Kidney epithelial cell (primary cell): ENCODE data around the gene MT1HL1. TPM values are rescaled to one million over a fixed set of nuclear protein-coding genes. Genes with fewer than 3 reads are reported as not detected.

Experiments
- DNase-seq: peaks from one replicate; pipeline ENCODE4 v3.0.0-alpha.2; 2010; ENCODE audit warnings: low read depth
- H3K27me3 ChIP-seq: 2 replicates; pipeline ENCODE4 v1.6.0; 2011; ENCODE audit warnings: low read length; ENCODE audit not compliant: control insufficient read depth, insufficient read depth
- H3K36me3 ChIP-seq: 2 replicates; pipeline ENCODE4 v1.5.1; 2011; ENCODE audit warnings: low read length; ENCODE audit not compliant: control insufficient read depth, insufficient read depth
- H3K4me3 ChIP-seq: 2 replicates; pipeline ENCODE4 v1.5.1; 2011; ENCODE audit warnings: low read depth, mild to moderate bottlenecking, control low read depth, low read length
- total RNA-seq: library from RNA; depleted of rRNA; stranded (reverse); fragments of >200 nt; gene quantifications from 2 replicates; pipeline ENCODE4 v1.2.3, GENCODE V29; 2015
- TF ChIP-seq, protein P1 (sequence below): IDR thresholded peaks from 2 replicates; pipeline ENCODE4 v1.5.1; 2011; ENCODE audit warnings: mild to moderate bottlenecking, moderate library complexity, low read length, control low read depth, inconsistent platforms; ENCODE audit not compliant: insufficient read depth, poor library complexity, severe bottlenecking

Gene MT1HL1
- total RNA-seq, 1 donor from 2014 or later: not detected

DNA sequence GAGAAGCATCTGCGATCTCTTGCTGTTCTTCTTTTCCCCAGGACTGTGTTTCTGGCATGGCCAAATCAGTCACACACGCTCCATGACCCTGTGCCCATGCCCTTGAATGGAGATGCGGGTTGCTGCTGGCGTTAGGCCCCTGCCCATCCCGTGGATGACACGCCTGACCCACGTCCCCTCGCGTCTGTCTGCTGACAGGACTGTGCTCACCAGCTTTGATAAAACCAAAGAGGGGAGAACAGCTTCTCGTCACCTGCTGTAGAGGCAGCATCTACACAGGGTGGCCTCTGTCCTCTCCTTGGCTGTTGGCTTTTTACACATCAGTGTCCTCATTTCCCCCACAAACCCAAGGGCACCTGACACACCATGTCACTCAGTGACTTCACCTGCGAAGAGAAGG, 6.9 kb downstream of the MT1HL1 start:
- Histone ChIP-seq H3K27me3 (no peaks in the 10 kb centered on the region), H3K36me3 (no peaks in the 10 kb centered on the region), H3K4me3 (no peak overlapping the region)
- DNase-seq: no peak
- TF ChIP-seq, protein P1, sequence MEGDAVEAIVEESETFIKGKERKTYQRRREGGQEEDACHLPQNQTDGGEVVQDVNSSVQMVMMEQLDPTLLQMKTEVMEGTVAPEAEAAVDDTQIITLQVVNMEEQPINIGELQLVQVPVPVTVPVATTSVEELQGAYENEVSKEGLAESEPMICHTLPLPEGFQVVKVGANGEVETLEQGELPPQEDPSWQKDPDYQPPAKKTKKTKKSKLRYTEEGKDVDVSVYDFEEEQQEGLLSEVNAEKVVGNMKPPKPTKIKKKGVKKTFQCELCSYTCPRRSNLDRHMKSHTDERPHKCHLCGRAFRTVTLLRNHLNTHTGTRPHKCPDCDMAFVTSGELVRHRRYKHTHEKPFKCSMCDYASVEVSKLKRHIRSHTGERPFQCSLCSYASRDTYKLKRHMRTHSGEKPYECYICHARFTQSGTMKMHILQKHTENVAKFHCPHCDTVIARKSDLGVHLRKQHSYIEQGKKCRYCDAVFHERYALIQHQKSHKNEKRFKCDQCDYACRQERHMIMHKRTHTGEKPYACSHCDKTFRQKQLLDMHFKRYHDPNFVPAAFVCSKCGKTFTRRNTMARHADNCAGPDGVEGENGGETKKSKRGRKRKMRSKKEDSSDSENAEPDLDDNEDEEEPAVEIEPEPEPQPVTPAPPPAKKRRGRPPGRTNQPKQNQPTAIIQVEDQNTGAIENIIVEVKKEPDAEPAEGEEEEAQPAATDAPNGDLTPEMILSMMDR: no peak

DNA sequence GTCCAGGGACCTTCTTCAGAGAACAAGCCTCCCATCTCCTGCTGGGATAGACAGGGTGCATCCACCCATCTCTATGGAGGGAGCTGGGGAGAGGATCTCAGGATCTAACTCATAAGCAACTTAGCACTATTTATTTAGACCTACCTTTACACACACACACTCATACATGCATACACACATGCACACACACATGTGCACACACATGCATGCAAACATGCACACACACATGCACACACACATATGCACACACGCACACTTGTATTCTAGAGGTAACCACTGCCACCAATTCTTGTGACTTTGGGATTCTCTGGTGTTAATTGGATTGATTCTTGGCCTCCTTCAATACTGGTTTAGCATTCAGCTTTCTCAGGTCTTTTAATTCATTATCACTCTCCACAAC, 9.8 kb downstream of the MT1HL1 start:
- no peak overlapping the region for H3K4me3 ChIP-seq
- no peak for DNase-seq
- no peaks in the 10 kb centered on the region for H3K36me3 ChIP-seq
- H3K27me3 ChIP-seq: no peaks in the 10 kb centered on the region
- TF ChIP-seq, protein P1: no peak

DNA sequence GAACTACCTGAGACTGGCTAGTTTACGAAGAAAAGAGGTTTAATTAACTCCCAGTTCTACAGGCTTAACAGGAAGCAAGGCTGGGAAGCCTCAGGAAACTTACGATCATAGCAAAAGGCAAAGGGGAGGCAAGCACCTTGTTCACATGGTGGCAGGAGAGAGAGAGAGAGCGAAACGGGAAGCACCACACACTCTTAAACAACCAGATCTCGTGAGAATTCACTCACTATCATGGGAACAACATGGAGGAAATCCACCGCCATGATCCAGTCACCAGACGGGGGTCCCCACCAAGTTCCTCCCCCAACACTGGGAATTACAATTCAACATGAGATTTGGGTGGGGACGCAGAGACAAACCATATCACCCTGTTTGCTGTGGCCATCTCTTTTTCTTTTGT, 11.8 kb downstream of the MT1HL1 start:
- TF ChIP-seq, protein P1: no peak
- H3K4me3 ChIP-seq: no peak overlapping the region
- no peak for DNase-seq
- H3K27me3 ChIP-seq: no peaks in the 10 kb centered on the region
- no peaks in the 10 kb centered on the region for H3K36me3 ChIP-seq

DNA sequence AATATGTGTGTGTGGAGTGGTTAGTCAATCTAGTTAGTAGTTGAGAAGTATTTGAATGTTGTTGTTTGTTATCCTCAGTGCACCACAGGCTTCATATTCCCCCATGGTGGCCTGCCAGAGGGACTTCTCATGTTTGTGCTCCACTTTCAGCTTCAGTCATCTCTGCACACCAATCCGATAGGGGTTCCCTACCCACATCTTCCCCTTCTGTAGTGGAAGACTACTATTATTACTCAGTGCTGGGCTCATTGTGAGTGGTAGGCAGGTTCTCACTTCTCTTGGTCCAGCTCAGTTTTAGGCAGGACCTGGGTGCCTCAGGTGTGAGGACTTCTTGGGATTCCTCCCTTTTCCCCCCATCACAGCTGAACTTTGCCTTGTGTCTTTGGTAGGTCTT, 14.2 kb downstream of the MT1HL1 start:
- TF ChIP-seq, protein P1: no peak
- no peak for DNase-seq
- H3K4me3 ChIP-seq: no peak overlapping the region
- H3K36me3 ChIP-seq: no peaks in the 10 kb centered on the region
- H3K27me3 ChIP-seq: no peaks in the 10 kb centered on the region

DNA sequence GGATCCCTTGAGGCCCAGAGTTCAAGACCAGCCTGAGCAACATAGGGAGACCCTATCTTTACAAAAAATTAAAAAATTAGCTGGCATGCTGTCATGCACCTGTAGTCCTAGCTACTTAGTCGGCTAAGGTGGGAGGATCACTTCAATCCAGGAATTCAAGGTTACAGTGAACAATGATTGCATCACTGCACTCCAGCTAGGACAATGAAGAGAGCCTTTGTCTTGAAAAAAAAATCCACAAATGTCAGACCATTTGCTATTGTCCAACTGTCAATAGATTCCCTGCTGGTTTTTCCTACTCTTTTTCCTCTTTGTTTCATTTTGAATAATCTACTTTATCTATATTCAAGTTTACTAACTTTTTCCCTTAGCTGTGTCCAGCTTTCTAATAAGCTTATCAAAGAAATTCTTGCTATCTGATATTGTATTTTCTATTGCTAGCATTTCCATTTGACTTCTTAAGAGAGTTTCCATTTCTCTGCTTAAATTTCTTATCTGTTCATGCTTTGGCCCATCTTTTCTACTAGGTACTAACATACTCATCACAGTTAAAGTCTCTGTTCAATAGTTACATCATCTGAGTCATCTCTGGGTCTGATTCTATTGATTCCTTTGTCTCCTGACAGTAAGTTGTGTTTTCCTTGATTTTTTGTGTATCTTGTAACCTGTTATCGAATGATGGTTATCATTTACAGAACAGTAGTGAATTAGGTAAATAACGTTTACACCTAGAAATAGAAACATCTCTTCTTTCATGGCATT, 14.8 kb downstream of the MT1HL1 start:
- DNase-seq: no peak
- TF ChIP-seq, protein P1: no peak
- no peaks in the 10 kb centered on the region for H3K36me3 ChIP-seq
- H3K27me3 ChIP-seq: no peaks in the 10 kb centered on the region
- H3K4me3 ChIP-seq: no peak overlapping the region

DNA sequence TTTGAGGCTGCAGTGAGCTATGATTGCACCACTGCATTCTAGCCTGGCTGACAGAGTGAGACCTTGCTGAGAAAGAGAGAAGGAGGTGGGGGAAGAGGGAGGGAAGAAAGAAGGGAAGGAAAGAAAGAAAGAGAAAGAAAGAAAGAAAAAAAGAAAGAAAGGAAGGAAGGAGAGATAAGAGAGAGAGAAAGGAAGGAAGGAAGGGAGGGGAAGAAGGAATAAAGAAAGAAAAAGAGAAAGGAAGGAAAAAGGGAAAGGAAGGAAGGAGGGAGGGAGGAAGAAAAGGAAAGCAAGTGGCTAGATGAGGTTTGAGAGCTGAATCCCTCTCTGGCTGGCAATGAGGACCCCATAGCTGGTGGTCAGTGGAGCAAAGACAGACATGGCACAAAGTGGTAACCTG, 20.4 kb downstream of the MT1HL1 start:
- Histone ChIP-seq H3K4me3 (no peak overlapping the region), H3K36me3 (no peaks in the 10 kb centered on the region), H3K27me3 (no peaks in the 10 kb centered on the region)
- DNase-seq: no peak
- TF ChIP-seq, protein P1: no peak
